Cardiac muscle cell (in vitro differentiated cells and primary cell): ENCODE measurements around the gene CNIH3. TPM values are rescaled to one million over a fixed set of nuclear protein-coding genes. Genes with fewer than 3 reads are reported as not detected.

Source experiments
- DNase-seq, 2 donors: peaks; one replicate each; pipeline versions ENCODE4 v3.0.0 to v3.0.0-alpha.2; 2010 to 2017; ENCODE audit warnings: low read depth in 1 of 2, low spot score in 1 of 2
- H3K27ac ChIP-seq: fragments of 200-600 bp; sonication (generic); 2 replicates; pipeline ENCODE4 v1.5.1; 2016
- H3K27me3 ChIP-seq: fragments of 200-600 bp; sonication (generic); 2 replicates; pipeline ENCODE4 v1.6.0; 2016; ENCODE audit warnings: control low read depth
- H3K36me3 ChIP-seq: fragments of 200-600 bp; sonication (generic); 2 replicates; pipeline ENCODE4 v1.5.1; 2016; ENCODE audit warnings: control low read depth
- H3K4me1 ChIP-seq: fragments of 200-600 bp; sonication (generic); 2 replicates; pipeline ENCODE4 v1.8.1; 2017; ENCODE audit warnings: low read depth, mild to moderate bottlenecking, mixed run types
- H3K4me3 ChIP-seq: fragments of 200-600 bp; sonication (generic); 2 replicates; pipeline ENCODE4 v1.5.1; 2016; ENCODE audit warnings: mild to moderate bottlenecking
- H3K9me3 ChIP-seq: fragments of 200-600 bp; sonication (generic); 2 replicates; pipeline ENCODE4 v1.5.1; 2017; ENCODE audit warnings: low read depth, mild to moderate bottlenecking, control low read depth
- polyA plus RNA-seq: library from polyadenylated mRNA; unstranded; fragments of >200 nt; fragmentation: Nextera tagmentation; extraction: Ambion mirVana; gene quantifications from 2 replicates; pipeline ENCODE4 v1.2.1, GENCODE V29; 2016
- total RNA-seq: library from RNA; depleted of rRNA; stranded (reverse); fragments of >200 nt; gene quantifications from 2 replicates; pipeline ENCODE4 v1.2.3, GENCODE V29; 2016
- TF ChIP-seq, protein P1 (sequence below): IDR thresholded peaks from 2 replicates; pipeline ENCODE4 v1.5.1; 2012; ENCODE audit warnings: low read depth, mild to moderate bottlenecking, low read length

CNIH3 gene
- total and polyA plus RNA-seq, 2 experiments from 2014 or later, result 3.2 to 4.2 TPM

DNA sequence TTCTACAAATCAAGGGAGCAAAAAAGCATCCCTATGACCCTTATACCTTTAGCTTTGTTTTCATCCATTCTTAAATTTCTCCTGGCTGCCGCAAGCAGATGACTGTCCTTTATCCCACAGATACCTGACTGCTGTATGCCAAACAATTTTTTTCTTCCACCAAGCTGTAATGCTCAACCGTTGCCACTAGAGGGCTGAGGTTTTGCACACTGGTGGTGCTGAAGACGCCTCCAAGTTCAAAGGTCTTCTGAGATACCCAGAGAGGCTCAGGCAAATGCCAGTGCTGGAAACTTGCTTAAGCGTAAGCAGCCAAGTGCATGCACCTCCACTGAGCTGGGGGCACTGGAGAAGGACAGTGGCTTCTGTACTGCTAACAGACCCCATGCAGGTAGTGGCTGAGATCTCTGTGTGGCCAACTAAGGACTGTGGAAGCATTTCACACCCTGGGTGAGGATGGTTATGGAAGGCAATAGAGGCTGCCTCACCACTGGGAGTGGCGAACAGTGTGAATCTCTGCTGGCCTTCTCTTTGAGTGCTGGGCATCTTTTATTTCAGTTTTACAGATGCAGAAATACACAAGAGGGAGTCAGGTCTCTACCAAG lies 28.5 kb downstream of the CNIH3 start:
- no peaks in the 10 kb centered on the region for H3K36me3 ChIP-seq
- DNase-seq, result peak; percentile 63 to 66
- no peaks in the 10 kb centered on the region for H3K9me3 ChIP-seq

DNA sequence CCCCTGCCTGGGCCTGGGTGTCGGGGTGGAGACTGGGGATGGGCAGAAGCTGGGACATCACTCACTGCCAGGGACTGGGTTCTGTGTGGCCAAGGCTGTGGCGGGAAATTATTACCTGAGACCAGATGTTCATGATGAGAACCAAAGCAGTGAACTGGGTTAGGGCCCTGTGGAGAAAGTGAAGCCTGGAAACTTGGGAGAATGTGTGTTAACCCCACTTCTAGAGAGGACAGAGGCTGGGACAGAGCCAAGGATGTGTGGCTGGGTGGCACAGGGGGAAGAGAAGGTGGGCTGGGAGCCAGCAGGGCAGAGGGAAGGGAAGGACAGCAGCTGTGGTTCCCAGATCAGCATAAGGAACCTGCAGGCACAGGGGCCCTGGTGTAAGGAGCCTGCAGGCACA lies 31.3 kb downstream of the CNIH3 start:
- TF ChIP-seq, protein P1, sequence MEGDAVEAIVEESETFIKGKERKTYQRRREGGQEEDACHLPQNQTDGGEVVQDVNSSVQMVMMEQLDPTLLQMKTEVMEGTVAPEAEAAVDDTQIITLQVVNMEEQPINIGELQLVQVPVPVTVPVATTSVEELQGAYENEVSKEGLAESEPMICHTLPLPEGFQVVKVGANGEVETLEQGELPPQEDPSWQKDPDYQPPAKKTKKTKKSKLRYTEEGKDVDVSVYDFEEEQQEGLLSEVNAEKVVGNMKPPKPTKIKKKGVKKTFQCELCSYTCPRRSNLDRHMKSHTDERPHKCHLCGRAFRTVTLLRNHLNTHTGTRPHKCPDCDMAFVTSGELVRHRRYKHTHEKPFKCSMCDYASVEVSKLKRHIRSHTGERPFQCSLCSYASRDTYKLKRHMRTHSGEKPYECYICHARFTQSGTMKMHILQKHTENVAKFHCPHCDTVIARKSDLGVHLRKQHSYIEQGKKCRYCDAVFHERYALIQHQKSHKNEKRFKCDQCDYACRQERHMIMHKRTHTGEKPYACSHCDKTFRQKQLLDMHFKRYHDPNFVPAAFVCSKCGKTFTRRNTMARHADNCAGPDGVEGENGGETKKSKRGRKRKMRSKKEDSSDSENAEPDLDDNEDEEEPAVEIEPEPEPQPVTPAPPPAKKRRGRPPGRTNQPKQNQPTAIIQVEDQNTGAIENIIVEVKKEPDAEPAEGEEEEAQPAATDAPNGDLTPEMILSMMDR, result no peak
- Histone ChIP-seq H3K4me3 (no peak overlapping the region), H3K27me3 (no peaks in the 10 kb centered on the region), H3K4me1 (peaks cover 5% of the 10 kb centered on the region), H3K27ac (no peak overlapping the region), H3K36me3 (no peaks in the 10 kb centered on the region), H3K9me3 (no peaks in the 10 kb centered on the region)
- no peak for DNase-seq

More for the DNA sequence above, 28.5 kb downstream of the CNIH3 start:
- H3K4me3 ChIP-seq, result no peak overlapping the region
- H3K4me1 ChIP-seq, result peaks cover 12% of the 10 kb centered on the region
- no peak overlapping the region for H3K27ac ChIP-seq
- TF ChIP-seq, protein P1, result peak; percentile 92
- H3K27me3 ChIP-seq, result no peaks in the 10 kb centered on the region

DNA sequence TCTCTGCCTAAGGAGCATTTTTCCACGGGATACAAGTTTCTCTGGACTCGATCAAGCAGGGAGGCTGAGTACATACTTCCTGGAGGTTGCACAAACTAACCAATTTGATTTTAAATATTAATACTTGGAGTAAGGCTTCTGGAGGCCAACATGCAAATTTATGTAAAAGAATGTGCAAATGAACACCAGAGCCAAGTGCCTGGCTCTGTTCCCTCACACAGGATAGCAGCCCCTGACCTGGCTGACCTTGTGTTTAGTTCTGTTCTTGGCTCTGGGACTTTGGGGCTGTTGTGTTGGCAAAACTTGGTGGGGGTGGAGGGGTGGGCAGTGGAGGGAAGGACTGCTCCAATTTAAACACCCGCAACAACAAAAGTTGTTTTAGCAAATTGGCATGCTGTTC lies 34.2 kb downstream of the CNIH3 start:
- Histone ChIP-seq H3K9me3 (no peaks in the 10 kb centered on the region), H3K27me3 (no peaks in the 10 kb centered on the region), H3K27ac (no peak overlapping the region), H3K4me3 (no peak overlapping the region), H3K4me1 (peaks cover 5% of the 10 kb centered on the region), H3K36me3 (no peaks in the 10 kb centered on the region)
- TF ChIP-seq, protein P1, result no peak
- DNase-seq, result no peak

DNA sequence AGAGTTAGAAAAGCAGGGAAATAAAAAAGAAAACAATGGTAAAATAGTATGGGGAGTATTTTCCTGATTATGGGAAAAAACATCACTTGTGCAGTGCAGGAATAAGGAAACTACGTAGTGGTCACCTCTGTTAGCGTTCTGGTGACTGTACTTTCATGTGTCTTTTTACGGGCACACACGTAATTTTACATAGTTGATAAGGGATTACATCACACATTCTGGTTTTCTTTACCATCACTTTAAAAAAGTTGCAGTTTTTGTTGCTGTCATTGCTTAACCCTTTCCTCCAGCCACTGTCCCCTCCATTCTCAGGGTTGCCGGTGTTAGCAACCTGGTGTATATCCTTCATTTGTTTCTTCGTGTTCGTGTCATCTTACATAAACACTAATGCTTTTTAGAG lies 35.1 kb downstream of the CNIH3 start:
- Histone ChIP-seq H3K4me3 (no peak overlapping the region), H3K4me1 (no peaks in the 10 kb centered on the region), H3K27me3 (no peaks in the 10 kb centered on the region), H3K9me3 (no peaks in the 10 kb centered on the region), H3K27ac (no peak overlapping the region), H3K36me3 (no peaks in the 10 kb centered on the region)
- no peak for DNase-seq
- TF ChIP-seq, protein P1, result no peak

DNA sequence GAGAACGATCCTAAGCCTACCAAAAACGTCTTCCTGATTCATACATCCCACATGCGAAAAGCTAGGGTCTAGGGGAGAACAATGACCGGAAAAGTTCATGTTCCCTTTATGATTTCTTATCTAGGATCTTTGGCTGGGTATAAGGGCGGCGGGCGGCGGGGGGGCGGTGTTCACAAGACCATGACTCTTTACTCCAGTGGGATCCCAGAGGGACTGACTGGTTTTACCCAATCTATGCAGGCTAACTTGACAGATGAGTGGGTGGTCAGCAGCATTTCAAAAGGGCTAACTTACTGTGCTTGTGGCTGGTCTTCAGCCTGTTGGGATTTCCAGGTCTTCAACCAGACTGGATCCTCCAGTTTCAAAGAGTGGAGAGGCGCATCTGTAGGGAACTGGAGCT lies 40.3 kb downstream of the CNIH3 start:
- no peak for DNase-seq
- H3K4me3 ChIP-seq, result no peak overlapping the region
- TF ChIP-seq, protein P1, result no peak
- H3K4me1 ChIP-seq, result peaks cover 11% of the 10 kb centered on the region
- H3K36me3 ChIP-seq, result no peaks in the 10 kb centered on the region
- no peaks in the 10 kb centered on the region for H3K27me3 ChIP-seq
- no peak overlapping the region for H3K27ac ChIP-seq
- H3K9me3 ChIP-seq, result no peaks in the 10 kb centered on the region
